NB4 (cell line): ENCODE data around the gene CDHR5.

Source experiments
- CTCF ChIP-seq: IDR thresholded peaks from one replicate; pipeline ENCODE4 v1.5.1; 2012; ENCODE audit warnings: low read depth, low read length
- MAX ChIP-seq: IDR thresholded peaks from 2 replicates; pipeline ENCODE4 v1.6.1; 2011; ENCODE audit warnings: low read depth, low read length
- POLR2A ChIP-seq: IDR thresholded peaks from 2 replicates; pipeline ENCODE4 v1.6.1; 2011; ENCODE audit warnings: mild to moderate bottlenecking; ENCODE audit not compliant: insufficient read length; ENCODE audit errors: extremely low read depth

- TF ChIP-seq CTCF: no peak
- no peak for TF ChIP-seq MAX
- no peak for TF ChIP-seq POLR2A
Measured at GRCh38 chr11:656426-656825, 31.7 kb upstream of the CDHR5 start.
